ENCODE measurements around the gene RIN1. TPM values are rescaled to one million over a fixed set of nuclear protein-coding genes. Genes with fewer than 3 reads are reported as not detected.

RIN1 gene
- total RNA-seq, 1 experiment from 2014 or later: 65.7 TPM

- Histone ChIP-seq H3K9me3 (no peaks in the 10 kb centered on the region), H3K36me3 (peaks cover 8% of the 10 kb centered on the region), H3K4me3 (no peak overlapping the region), H3K27me3 (no peaks in the 10 kb centered on the region)
- DNase-seq: no peak
Measured at GRCh38 chr11:66285250-66285947, 50.8 kb downstream of the RIN1 start.

GRCh38 chr11:66284526-66285078 lies 51.6 kb downstream of the RIN1 start:
- Histone ChIP-seq H3K36me3 (peaks cover 8% of the 10 kb centered on the region), H3K27me3 (no peaks in the 10 kb centered on the region), H3K9me3 (no peaks in the 10 kb centered on the region), H3K4me3 (no peak overlapping the region)
- no peak for DNase-seq

- no peak overlapping the region for H3K4me3 ChIP-seq
- no peaks in the 10 kb centered on the region for H3K9me3 ChIP-seq
- H3K36me3 ChIP-seq: peaks cover 8% of the 10 kb centered on the region
- no peaks in the 10 kb centered on the region for H3K27me3 ChIP-seq
- no peak for DNase-seq
Measured at GRCh38 chr11:66283461-66284105, 52.7 kb downstream of the RIN1 start.

GRCh38 chr11:66282468-66283455 lies 53.5 kb downstream of the RIN1 start:
- Histone ChIP-seq H3K27me3 (no peaks in the 10 kb centered on the region), H3K36me3 (peaks cover 8% of the 10 kb centered on the region), H3K9me3 (no peaks in the 10 kb centered on the region), H3K4me3 (no peak overlapping the region)
- DNase-seq: peak; percentile 92

Other genes with a start within 250 kb of the RIN1 start
- gene KLC2, start 78.7 kb downstream of the RIN1 start, total RNA-seq (2014; rRNA removed; shearing (Covaris generic); ENCODE audit: low replicate concordance): 15.0 and 25.3 TPM in 2 replicates
- gene RAB1B, start 67.8 kb downstream of the RIN1 start, total RNA-seq (2014; rRNA removed; shearing (Covaris generic); ENCODE audit: low replicate concordance): 101 and 103 TPM in 2 replicates
- gene CNIH2, start 58.3 kb downstream of the RIN1 start, total RNA-seq (2014; rRNA removed; shearing (Covaris generic); ENCODE audit: low replicate concordance): not detected in 2 replicates
- gene YIF1A, start 47.3 kb downstream of the RIN1 start, total RNA-seq (2014; rRNA removed; shearing (Covaris generic); ENCODE audit: low replicate concordance): 217 and 220 TPM in 2 replicates
- gene TMEM151A, start 44.5 kb downstream of the RIN1 start, total RNA-seq (2014; rRNA removed; shearing (Covaris generic); ENCODE audit: low replicate concordance): 0.56 TPM in 1 of 2 replicates, not detected in the other
- not detected in 2 replicates for gene CD248, start 19.4 kb downstream of the RIN1 start, total RNA-seq (2014; rRNA removed; shearing (Covaris generic); ENCODE audit: low replicate concordance)
- 119 TPM in 2 replicates for gene BRMS1, start 8.7 kb upstream of the RIN1 start, total RNA-seq (2014; rRNA removed; shearing (Covaris generic); ENCODE audit: low replicate concordance)
- 26.6 and 34.6 TPM in 2 replicates for gene B4GAT1, start 11.2 kb upstream of the RIN1 start, total RNA-seq (2014; rRNA removed; shearing (Covaris generic); ENCODE audit: low replicate concordance)
- gene SLC29A2, start 35.3 kb upstream of the RIN1 start, total RNA-seq (2014; rRNA removed; shearing (Covaris generic); ENCODE audit: low replicate concordance): not detected in 2 replicates
- not detected in 2 replicates for gene NPAS4, start 84.6 kb upstream of the RIN1 start, total RNA-seq (2014; rRNA removed; shearing (Covaris generic); ENCODE audit: low replicate concordance)
- 92.7 and 167 TPM in 2 replicates for gene MRPL11, start 102.4 kb upstream of the RIN1 start, total RNA-seq (2014; rRNA removed; shearing (Covaris generic); ENCODE audit: low replicate concordance)
- 7.3 and 7.7 TPM in 2 replicates for gene PELI3, start 130.5 kb upstream of the RIN1 start, total RNA-seq (2014; rRNA removed; shearing (Covaris generic); ENCODE audit: low replicate concordance)
- 57.0 and 124 TPM in 2 replicates for gene DPP3, start 144.0 kb upstream of the RIN1 start, total RNA-seq (2014; rRNA removed; shearing (Covaris generic); ENCODE audit: low replicate concordance)
- 7.7 and 14.7 TPM in 2 replicates for gene BBS1, start 174.2 kb upstream of the RIN1 start, total RNA-seq (2014; rRNA removed; shearing (Covaris generic); ENCODE audit: low replicate concordance)
- 21.8 and 22.9 TPM in 2 replicates for gene ZDHHC24, start 209.6 kb upstream of the RIN1 start, total RNA-seq (2014; rRNA removed; shearing (Covaris generic); ENCODE audit: low replicate concordance)
- not detected in 2 replicates for gene ACTN3, start 210.5 kb upstream of the RIN1 start, total RNA-seq (2014; rRNA removed; shearing (Covaris generic); ENCODE audit: low replicate concordance)
- 13.0 and 17.7 TPM in 2 replicates for gene CTSF, start 232.2 kb upstream of the RIN1 start, total RNA-seq (2014; rRNA removed; shearing (Covaris generic); ENCODE audit: low replicate concordance)